GM12878 (cell line): ENCODE data around the gene TPP2. TPM values are rescaled to one million over a fixed set of nuclear protein-coding genes. Genes with fewer than 3 reads are reported as not detected.

Experiments used
- ATAC-seq: fragments of 200-7000 bp; cut with Tn5 transposase; 3 replicates; pipeline ENCODE4 v1.9.1; 2020; ENCODE audit warnings: mild to moderate bottlenecking, moderate library complexity
- BruUV-seq: library from RNA; stranded (reverse); fragments of 400-500 nt; replicated peaks from 2 replicates; lab custom pipeline; 2021; lab: Mats Ljungman, UMichigan
- CTCF ChIA-PET: fragments of 300-600 bp; sonication (Branson Sonifier 250); formaldehyde crosslinking; extraction: SDS; loops from one replicate; lab custom pipeline; 2021; ENCODE audit warnings: inconsistent platforms; lab: Yijun Ruan, JAX
- POLR2A ChIA-PET: fragments of 350-600 bp; formaldehyde crosslinking; extraction: SDS; loops from one replicate; lab custom pipeline; 2021; ENCODE audit warnings: inconsistent platforms; lab: Charles Lee
- RAD21 ChIA-PET: fragments of 300-600 bp; sonication (Branson Sonifier 250); formaldehyde crosslinking; loops from one replicate; lab custom pipeline; 2023; ENCODE audit warnings: antibody characterized with exemption; ENCODE audit not compliant: unreplicated experiment; lab: Charles Lee
- SMC1A ChIA-PET: fragments of 300-600 bp; sonication (Branson Sonifier 250); formaldehyde crosslinking; loops from one replicate; lab custom pipeline; 2023; ENCODE audit not compliant: unreplicated experiment, uncharacterized antibody; lab: Charles Lee
- DNase-seq: peaks from one replicate; pipeline ENCODE4 v3.0.0-alpha.2; 2011; ENCODE audit warnings: low read depth, low spot score
- FAIRE-seq: peaks from 3 replicates; lab custom pipeline; 2011; peaks lifted over from hg19 to GRCh38; lab: Jason Lieb, UNC
- H2AFZ ChIP-seq: 2 replicates; pipeline ENCODE4 v1.6.0; 2011; ENCODE audit warnings: low read depth, low read length, control low read depth; ENCODE audit not compliant: control insufficient read depth
- H3K27ac ChIP-seq: 2 replicates; pipeline ENCODE4 v1.5.1; 2011; ENCODE audit warnings: control low read depth; ENCODE audit not compliant: control insufficient read depth, insufficient read depth
- H3K27me3 ChIP-seq, 2 experiments: replicated peaks in 1 of 2; 2 replicates each; pipeline versions ENCODE4 v1.6.0 to v1.6.1; 2011; ENCODE audit warnings: low read length in 1 of 2; ENCODE audit not compliant: control insufficient read depth in 2 of 2, insufficient read depth in 2 of 2
- H3K36me3 ChIP-seq, 2 experiments: 2 replicates each; pipeline ENCODE4 v1.5.1; 2011; ENCODE audit warnings: low read length in 1 of 2; ENCODE audit not compliant: control insufficient read depth in 2 of 2, insufficient read depth in 2 of 2
- H3K4me1 ChIP-seq: 2 replicates; pipeline ENCODE4 v1.6.1; 2011; ENCODE audit warnings: mild to moderate bottlenecking, low read length, moderate library complexity, mixed read lengths; ENCODE audit not compliant: control insufficient read depth, insufficient read depth
- H3K4me2 ChIP-seq: 2 replicates; pipeline ENCODE4 v1.6.0; 2011; ENCODE audit warnings: control low read depth; ENCODE audit not compliant: control insufficient read depth, insufficient read depth
- H3K4me3 ChIP-seq: fragments of 200-600 bp; sonication (generic); 2 replicates; pipeline ENCODE4 v1.5.1; 2016
- H3K79me2 ChIP-seq: 2 replicates; pipeline ENCODE4 v1.6.0; 2011; ENCODE audit warnings: low read length; ENCODE audit not compliant: control insufficient read depth, insufficient read depth
- H3K9ac ChIP-seq: 2 replicates; pipeline ENCODE4 v1.8.0; 2011; ENCODE audit warnings: low read length, control low read depth, mixed read lengths; ENCODE audit not compliant: control insufficient read depth, insufficient read depth
- H3K9me3 ChIP-seq: replicated peaks from 3 replicates; pipeline ENCODE4 v1.5.1; 2011; ENCODE audit warnings: mild to moderate bottlenecking, low read length; ENCODE audit not compliant: control insufficient read depth, insufficient read depth
- H4K20me1 ChIP-seq: 2 replicates; pipeline ENCODE4 v1.6.0; 2011; ENCODE audit not compliant: control insufficient read depth, insufficient read depth
- BRCA1 ChIP-seq: IDR thresholded peaks from 2 replicates; pipeline ENCODE4 v1.6.1; 2011; ENCODE audit warnings: low read depth, low read length, improper control_type of control experiment
- ESRRA ChIP-seq: IDR thresholded peaks from 2 replicates; pipeline ENCODE4 v1.6.1; 2012; ENCODE audit warnings: mild to moderate bottlenecking, low read length, improper control_type of control experiment
- NFIC ChIP-seq: IDR thresholded peaks from 2 replicates; pipeline ENCODE4 v1.6.1; 2012; ENCODE audit warnings: low read depth, mild to moderate bottlenecking, inconsistent platforms, low read length, moderate library complexity
- NR2C2 ChIP-seq: IDR thresholded peaks from 2 replicates; pipeline ENCODE4 v1.6.1; 2011; ENCODE audit warnings: borderline replicate concordance, low read depth; ENCODE audit not compliant: control insufficient read depth, insufficient read length
- SIX5 ChIP-seq: IDR thresholded peaks from 2 replicates; pipeline ENCODE4 v1.6.1; 2011; ENCODE audit warnings: mild to moderate bottlenecking, low read depth, low read length, moderate library complexity; ENCODE audit not compliant: severe bottlenecking
- WGBS: methylation state at CpG from one replicate; pipeline ENCODE4 v1.1.6; 2016; ENCODE audit warnings: low lambda C conversion rate; ENCODE audit not compliant: insufficient replicate concordance, insufficient coverage; ENCODE audit errors: missing lambda C conversion rate; 5-methylcytosine and 5-hydroxymethylcytosine counted together
- in situ Hi-C: fragments of 300-500 bp; cut with MboI; formaldehyde crosslinking; loops from 9 replicates; pipeline ENCODE4 v1.14.3; 2018; ENCODE audit warnings: mixed read lengths
- intact Hi-C: fragments of 100-400 bp; cut with micrococcal nuclease; formaldehyde crosslinking; loops from one replicate; pipeline ENCODE4 v1.14.2; 2022; ENCODE audit not compliant: unreplicated experiment
- polyA plus RNA-seq, 11 experiments: library from polyadenylated mRNA; depleted of rRNA in 4 of 11; unstranded in 6 of 11; stranded (reverse) in 5 of 11; fragments of >200 nt; fragmentation: Nextera tagmentation in 4 of 11; fragmentation: Illumina TruSeq in 1 of 11; extraction: Ambion mirVana in 4 of 11; extraction: Trizol in 1 of 11; gene quantifications; 1 replicate in 1 of 11; 2 replicates in 10 of 11; pipeline versions ENCODE4 v1.2.1 to v1.2.3, GENCODE V29; 2011 to 2016; ENCODE audit warnings: inconsistent platforms in 2 of 11, missing spikeins in 2 of 11, low read depth in 1 of 11
- total RNA-seq, 4 experiments: library from RNA; depleted of rRNA in 3 of 4; stranded (reverse); fragments of >200 nt in 3 of 4; fragmentation: Illumina TruSeq in 1 of 4; extraction: Trizol in 1 of 4; gene quantifications; 2 replicates each; pipeline versions ENCODE4 v1.2.1 to v1.2.3, GENCODE V29; 2013 to 2021
- TF ChIP-seq, protein P1 (sequence below): fragments of 450-650 bp; IDR thresholded peaks from 2 replicates; pipeline ENCODE4 v1.6.1; 2017; ENCODE audit warnings: borderline replicate concordance
- TF ChIP-seq, protein P2 (sequence below): fragments of 450-650 bp; formaldehyde crosslinking; IDR thresholded peaks from 2 replicates; pipeline ENCODE4 v1.5.0; 2022; ENCODE audit warnings: mild to moderate bottlenecking, missing genetic modification characterization
- TF ChIP-seq, protein P3 (sequence below): IDR thresholded peaks from 2 replicates; pipeline ENCODE4 v1.6.1; 2012; ENCODE audit warnings: mild to moderate bottlenecking, low read depth, low read length
- TF ChIP-seq, protein P4 (sequence below): fragments of 450-650 bp; formaldehyde crosslinking; IDR thresholded peaks from 2 replicates; pipeline ENCODE4 v1.4.0; 2020; ENCODE audit warnings: mild to moderate bottlenecking, moderate library complexity

TPP2 gene
- total and polyA plus RNA-seq, 10 of the 15 experiments (the other 5 are each of a cell fraction or from before 2014, with no cell fraction given) = 18.4 to 82.3 (median 55.4) TPM

DNA sequence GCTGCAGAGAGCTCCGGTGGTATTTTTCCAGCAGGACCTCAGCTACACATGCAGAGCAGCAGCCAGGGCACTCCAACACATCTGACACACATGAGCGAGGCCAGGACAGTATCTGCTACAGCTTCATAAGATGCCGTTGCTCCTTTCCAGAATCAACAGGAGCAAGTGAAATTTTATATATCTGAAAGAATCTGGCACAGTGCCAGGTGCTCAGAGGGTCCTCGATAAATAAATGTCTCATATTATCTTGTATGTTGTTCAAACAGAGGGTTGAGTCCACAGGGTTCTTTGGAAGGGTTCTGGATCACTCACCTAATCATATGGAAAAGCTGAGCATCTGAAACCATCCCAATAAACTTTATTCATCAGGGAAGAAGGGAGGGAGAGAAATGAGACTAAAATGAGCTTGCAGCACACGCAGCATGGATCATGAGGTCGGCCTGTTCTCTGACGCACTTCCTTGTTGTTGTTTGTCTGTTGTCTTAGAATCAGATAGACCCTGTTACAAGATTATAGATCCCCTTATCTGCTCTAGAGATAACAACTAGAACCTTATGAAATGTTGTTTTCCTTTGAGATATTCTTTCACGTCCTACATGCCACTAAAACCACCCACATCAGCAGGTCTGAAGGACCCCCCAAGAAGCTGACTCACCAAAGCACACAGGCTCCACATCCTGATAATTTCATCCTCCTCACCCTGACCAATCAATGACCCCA lies 101.3 kb downstream of the TPP2 start (continued):
- TF ChIP-seq, protein P1, sequence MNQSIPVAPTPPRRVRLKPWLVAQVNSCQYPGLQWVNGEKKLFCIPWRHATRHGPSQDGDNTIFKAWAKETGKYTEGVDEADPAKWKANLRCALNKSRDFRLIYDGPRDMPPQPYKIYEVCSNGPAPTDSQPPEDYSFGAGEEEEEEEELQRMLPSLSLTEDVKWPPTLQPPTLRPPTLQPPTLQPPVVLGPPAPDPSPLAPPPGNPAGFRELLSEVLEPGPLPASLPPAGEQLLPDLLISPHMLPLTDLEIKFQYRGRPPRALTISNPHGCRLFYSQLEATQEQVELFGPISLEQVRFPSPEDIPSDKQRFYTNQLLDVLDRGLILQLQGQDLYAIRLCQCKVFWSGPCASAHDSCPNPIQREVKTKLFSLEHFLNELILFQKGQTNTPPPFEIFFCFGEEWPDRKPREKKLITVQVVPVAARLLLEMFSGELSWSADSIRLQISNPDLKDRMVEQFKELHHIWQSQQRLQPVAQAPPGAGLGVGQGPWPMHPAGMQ = no peak
- TF ChIP-seq NR2C2 (no peak), NFIC (no peak), SIX5 (no peak)

DNA sequence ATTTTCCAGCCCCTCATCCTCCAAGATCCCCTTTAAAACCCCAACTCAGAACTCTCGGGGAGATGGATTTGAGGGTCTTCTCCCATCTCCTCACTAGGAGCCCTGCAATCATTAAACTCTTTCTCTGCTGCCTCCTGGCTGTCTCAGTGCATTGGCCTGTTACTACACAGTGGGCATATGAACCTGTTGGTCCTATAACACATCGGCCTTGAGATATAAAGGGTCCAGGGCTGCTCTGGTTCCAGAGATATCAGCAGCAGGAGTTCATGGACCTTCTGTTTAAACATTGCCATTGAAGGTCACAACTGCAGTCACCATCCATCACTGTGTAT lies 101.8 kb downstream of the TPP2 start:
- RAD21 ChIA-PET = no interaction called here
- no TSS peak for BruUV-seq
- no peak for DNase-seq
- in situ Hi-C loops = no loop called here
- no peaks in the 10 kb centered on the region for H3K9me3 ChIP-seq
- H3K27me3 ChIP-seq = no peaks in the 10 kb centered on the region
- H3K79me2 ChIP-seq = no peaks in the 10 kb centered on the region
- SMC1A ChIA-PET = no interaction called here
- POLR2A ChIA-PET = no interaction called here
- no peaks in the 10 kb centered on the region for H4K20me1 ChIP-seq
- H3K4me3 ChIP-seq = no peak overlapping the region
- no peak overlapping the region for H3K27ac ChIP-seq
- ATAC-seq = no peak
- H3K4me2 ChIP-seq = no peak overlapping the region
- no peak for FAIRE-seq
- H3K36me3 ChIP-seq = no peaks in the 10 kb centered on the region
- intact Hi-C loops = no loop called here
- H3K9ac ChIP-seq = no peak overlapping the region
- H3K4me1 ChIP-seq = no peaks in the 10 kb centered on the region
- no peak overlapping the region for H2AFZ ChIP-seq
- CTCF ChIA-PET = no interaction called here
- WGBS = 7% methylated on average over 2 of the region's 2 CpGs
- TF ChIP-seq, protein P2, sequence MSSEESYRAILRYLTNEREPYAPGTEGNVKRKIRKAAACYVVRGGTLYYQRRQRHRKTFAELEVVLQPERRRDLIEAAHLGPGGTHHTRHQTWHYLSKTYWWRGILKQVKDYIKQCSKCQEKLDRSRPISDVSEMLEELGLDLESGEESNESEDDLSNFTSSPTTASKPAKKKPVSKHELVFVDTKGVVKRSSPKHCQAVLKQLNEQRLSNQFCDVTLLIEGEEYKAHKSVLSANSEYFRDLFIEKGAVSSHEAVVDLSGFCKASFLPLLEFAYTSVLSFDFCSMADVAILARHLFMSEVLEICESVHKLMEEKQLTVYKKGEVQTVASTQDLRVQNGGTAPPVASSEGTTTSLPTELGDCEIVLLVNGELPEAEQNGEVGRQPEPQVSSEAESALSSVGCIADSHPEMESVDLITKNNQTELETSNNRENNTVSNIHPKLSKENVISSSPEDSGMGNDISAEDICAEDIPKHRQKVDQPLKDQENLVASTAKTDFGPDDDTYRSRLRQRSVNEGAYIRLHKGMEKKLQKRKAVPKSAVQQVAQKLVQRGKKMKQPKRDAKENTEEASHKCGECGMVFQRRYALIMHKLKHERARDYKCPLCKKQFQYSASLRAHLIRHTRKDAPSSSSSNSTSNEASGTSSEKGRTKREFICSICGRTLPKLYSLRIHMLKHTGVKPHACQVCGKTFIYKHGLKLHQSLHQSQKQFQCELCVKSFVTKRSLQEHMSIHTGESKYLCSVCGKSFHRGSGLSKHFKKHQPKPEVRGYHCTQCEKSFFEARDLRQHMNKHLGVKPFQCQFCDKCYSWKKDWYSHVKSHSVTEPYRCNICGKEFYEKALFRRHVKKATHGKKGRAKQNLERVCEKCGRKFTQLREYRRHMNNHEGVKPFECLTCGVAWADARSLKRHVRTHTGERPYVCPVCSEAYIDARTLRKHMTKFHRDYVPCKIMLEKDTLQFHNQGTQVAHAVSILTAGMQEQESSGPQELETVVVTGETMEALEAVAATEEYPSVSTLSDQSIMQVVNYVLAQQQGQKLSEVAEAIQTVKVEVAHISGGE = no peak
- TF ChIP-seq BRCA1 = no peak
- TF ChIP-seq ESRRA = no peak
- TF ChIP-seq, protein P3, sequence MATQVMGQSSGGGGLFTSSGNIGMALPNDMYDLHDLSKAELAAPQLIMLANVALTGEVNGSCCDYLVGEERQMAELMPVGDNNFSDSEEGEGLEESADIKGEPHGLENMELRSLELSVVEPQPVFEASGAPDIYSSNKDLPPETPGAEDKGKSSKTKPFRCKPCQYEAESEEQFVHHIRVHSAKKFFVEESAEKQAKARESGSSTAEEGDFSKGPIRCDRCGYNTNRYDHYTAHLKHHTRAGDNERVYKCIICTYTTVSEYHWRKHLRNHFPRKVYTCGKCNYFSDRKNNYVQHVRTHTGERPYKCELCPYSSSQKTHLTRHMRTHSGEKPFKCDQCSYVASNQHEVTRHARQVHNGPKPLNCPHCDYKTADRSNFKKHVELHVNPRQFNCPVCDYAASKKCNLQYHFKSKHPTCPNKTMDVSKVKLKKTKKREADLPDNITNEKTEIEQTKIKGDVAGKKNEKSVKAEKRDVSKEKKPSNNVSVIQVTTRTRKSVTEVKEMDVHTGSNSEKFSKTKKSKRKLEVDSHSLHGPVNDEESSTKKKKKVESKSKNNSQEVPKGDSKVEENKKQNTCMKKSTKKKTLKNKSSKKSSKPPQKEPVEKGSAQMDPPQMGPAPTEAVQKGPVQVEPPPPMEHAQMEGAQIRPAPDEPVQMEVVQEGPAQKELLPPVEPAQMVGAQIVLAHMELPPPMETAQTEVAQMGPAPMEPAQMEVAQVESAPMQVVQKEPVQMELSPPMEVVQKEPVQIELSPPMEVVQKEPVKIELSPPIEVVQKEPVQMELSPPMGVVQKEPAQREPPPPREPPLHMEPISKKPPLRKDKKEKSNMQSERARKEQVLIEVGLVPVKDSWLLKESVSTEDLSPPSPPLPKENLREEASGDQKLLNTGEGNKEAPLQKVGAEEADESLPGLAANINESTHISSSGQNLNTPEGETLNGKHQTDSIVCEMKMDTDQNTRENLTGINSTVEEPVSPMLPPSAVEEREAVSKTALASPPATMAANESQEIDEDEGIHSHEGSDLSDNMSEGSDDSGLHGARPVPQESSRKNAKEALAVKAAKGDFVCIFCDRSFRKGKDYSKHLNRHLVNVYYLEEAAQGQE = no peak
- TF ChIP-seq, protein P4, sequence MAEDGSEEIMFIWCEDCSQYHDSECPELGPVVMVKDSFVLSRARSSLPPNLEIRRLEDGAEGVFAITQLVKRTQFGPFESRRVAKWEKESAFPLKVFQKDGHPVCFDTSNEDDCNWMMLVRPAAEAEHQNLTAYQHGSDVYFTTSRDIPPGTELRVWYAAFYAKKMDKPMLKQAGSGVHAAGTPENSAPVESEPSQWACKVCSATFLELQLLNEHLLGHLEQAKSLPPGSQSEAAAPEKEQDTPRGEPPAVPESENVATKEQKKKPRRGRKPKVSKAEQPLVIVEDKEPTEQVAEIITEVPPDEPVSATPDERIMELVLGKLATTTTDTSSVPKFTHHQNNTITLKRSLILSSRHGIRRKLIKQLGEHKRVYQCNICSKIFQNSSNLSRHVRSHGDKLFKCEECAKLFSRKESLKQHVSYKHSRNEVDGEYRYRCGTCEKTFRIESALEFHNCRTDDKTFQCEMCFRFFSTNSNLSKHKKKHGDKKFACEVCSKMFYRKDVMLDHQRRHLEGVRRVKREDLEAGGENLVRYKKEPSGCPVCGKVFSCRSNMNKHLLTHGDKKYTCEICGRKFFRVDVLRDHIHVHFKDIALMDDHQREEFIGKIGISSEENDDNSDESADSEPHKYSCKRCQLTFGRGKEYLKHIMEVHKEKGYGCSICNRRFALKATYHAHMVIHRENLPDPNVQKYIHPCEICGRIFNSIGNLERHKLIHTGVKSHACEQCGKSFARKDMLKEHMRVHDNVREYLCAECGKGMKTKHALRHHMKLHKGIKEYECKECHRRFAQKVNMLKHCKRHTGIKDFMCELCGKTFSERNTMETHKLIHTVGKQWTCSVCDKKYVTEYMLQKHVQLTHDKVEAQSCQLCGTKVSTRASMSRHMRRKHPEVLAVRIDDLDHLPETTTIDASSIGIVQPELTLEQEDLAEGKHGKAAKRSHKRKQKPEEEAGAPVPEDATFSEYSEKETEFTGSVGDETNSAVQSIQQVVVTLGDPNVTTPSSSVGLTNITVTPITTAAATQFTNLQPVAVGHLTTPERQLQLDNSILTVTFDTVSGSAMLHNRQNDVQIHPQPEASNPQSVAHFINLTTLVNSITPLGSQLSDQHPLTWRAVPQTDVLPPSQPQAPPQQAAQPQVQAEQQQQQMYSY = no peak
